GM23248 (cell line): ENCODE results near the gene TTC9.

Source experiments
- EZH2 ChIP-seq: fragments of 200-600 bp; sonication (generic); IDR thresholded peaks from 2 replicates; pipeline ENCODE4 v1.6.1; 2018; ENCODE audit warnings: antibody characterized with exemption, mild to moderate bottlenecking; ENCODE audit not compliant: insufficient read depth, poor library complexity, severe bottlenecking
- EZH2phosphoT487 ChIP-seq: fragments of 200-600 bp; sonication (generic); IDR thresholded peaks from 2 replicates; pipeline ENCODE4 v1.6.1; 2018; ENCODE audit warnings: antibody characterized with exemption, moderate library complexity, mild to moderate bottlenecking, low read depth; ENCODE audit not compliant: insufficient read depth

DNA sequence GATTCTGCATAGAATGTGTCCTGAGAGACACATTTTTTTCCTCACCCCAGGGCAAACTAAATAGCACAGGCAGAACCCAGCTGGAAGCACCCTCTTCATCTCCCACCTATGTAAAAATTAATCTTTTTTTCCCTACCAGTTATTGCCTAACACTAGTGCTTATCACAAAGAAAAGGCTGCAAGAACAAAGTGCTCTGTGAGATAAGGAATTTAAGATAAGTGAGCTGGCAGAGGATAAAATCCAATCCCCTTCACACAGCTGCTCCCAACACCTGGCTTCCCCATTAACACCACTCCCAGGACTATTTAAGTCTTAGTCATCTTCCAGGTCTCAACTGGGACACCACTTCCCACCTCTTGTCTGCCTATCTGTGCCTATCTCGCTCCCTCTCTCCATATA is 75.2 kb downstream of the TTC9 start:
- TF ChIP-seq EZH2 (no peak), EZH2phosphoT487 (no peak)
